Camera-type eye (tissue), 1 donor: ENCODE results near the gene TPT1. TPM values are rescaled to one million over a fixed set of nuclear protein-coding genes. Genes with fewer than 3 reads are reported as not detected.

Experiments used
- total RNA-seq: library from RNA; depleted of rRNA; stranded (reverse); fragments of >200 nt; gene quantifications from one replicate; pipeline ENCODE4 v1.2.3, GENCODE V29; 2014

The TPT1 gene
- total RNA-seq: 2,639 TPM

GRCh38 chr13:45341034-45341798, at the start of gene TPT1:
Gene TPT1 (minus strand): TSS chr13:45341183. CDS start chr13:45341069, 114 bp downstream.

Other genes with a start within 250 kb of the TPT1 start
- gene GTF2F2, start 220.7 kb downstream of the TPT1 start, total RNA-seq: 25.8 TPM
- 0.77 TPM for gene KCTD4, start 140.1 kb downstream of the TPT1 start, total RNA-seq
- gene SLC25A30, start 77.2 kb upstream of the TPT1 start, total RNA-seq: 8.2 TPM
- 52.1 TPM for gene COG3, start 123.8 kb upstream of the TPT1 start, total RNA-seq